ENCODE measurements around the gene PYCARD.
A peak's percentile ranks its signal among the peaks of the same experiment; 100 is the strongest.

Gene PYCARD

DNA sequence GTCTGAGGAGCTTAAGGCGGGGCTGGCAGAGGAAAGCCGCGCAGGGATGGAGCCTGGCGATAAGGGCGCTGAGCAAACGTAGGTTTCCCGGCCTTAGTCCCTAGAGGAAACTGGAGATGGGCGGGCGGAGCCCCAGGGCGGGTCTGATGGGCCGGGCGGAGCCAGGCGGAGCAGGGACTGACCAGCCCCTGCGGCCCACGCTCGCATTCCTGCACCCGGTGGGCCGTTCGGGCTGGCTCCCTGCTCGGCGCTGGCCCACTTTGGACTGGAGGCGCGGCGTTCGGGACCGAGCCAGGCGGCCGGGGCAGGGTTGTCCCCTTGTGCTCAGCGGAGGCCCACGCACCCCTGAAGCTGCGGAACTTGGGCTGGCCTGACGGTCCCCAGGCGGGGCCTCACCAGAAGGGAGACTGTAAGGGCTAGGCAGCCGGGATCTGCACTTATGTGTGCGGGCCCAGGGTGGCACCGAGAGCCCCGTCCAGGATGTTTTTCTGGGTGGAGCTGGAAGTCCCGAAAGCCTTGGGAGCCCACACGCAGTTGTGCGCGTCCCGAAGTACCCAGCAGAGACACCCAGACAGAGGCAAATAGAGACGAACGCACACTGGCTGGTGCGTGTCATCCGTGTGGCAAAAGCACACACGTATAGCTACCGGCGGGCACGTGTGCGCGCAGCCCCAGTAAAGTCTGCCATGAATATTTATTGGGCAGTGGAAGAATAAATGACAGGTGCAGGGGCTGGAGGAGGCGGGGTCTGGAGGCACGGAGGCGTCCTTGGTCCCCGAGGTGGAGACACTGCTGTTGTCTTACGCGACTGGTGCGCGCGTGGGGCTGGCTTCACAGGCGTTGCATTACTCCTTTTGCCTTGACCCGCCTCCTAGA is 13.0 kb upstream of the PYCARD start:
- no peak overlapping the region for H3K27ac ChIP-seq (ENCODE audit: poor library complexity, severe bottlenecking)
- no peak for DNase-seq (ENCODE audit: low spot score)
- no peak for TF ChIP-seq CTCF (IDR thresholded peaks at IDR 0.05; ENCODE audit: poor library complexity, severe bottlenecking)
- H3K27me3 ChIP-seq (ENCODE audit: insufficient read depth, poor library complexity, severe bottlenecking) = peaks cover 30% of the 10 kb centered on the region
- no peaks in the 10 kb centered on the region for H3K4me1 ChIP-seq (ENCODE audit: insufficient read depth, poor library complexity, severe bottlenecking)
- no peaks in the 10 kb centered on the region for H3K9me3 ChIP-seq (ENCODE audit: severe bottlenecking)
- H3K36me3 ChIP-seq (ENCODE audit: low read depth) = no peaks in the 10 kb centered on the region
- peak overlapping the region; percentile 28 for H3K4me3 ChIP-seq (ENCODE audit: severe bottlenecking)
- ATAC-seq (ENCODE audit: low read depth) = peak; percentile 93

GRCh38 chr16:31214708-31215286 is 12.2 kb upstream of the PYCARD start:
- ATAC-seq (ENCODE audit: low read depth) (0 out of 3 replicates have a peak, but pooled peaks have one; percentile 3), DNase-seq (ENCODE audit: low spot score) (no peak)
- no peaks in the 10 kb centered on the region for H3K4me1 ChIP-seq (ENCODE audit: insufficient read depth, poor library complexity, severe bottlenecking)
- H3K36me3 ChIP-seq (ENCODE audit: low read depth) = no peaks in the 10 kb centered on the region
- no peak for TF ChIP-seq CTCF (IDR thresholded peaks at IDR 0.05; ENCODE audit: poor library complexity, severe bottlenecking)
- H3K9me3 ChIP-seq (ENCODE audit: severe bottlenecking) = no peaks in the 10 kb centered on the region
- H3K27ac ChIP-seq (ENCODE audit: poor library complexity, severe bottlenecking) = no peak overlapping the region
- H3K27me3 ChIP-seq (ENCODE audit: insufficient read depth, poor library complexity, severe bottlenecking) = peaks cover 30% of the 10 kb centered on the region
- peak overlapping the region; percentile 28 for H3K4me3 ChIP-seq (ENCODE audit: severe bottlenecking)

DNA sequence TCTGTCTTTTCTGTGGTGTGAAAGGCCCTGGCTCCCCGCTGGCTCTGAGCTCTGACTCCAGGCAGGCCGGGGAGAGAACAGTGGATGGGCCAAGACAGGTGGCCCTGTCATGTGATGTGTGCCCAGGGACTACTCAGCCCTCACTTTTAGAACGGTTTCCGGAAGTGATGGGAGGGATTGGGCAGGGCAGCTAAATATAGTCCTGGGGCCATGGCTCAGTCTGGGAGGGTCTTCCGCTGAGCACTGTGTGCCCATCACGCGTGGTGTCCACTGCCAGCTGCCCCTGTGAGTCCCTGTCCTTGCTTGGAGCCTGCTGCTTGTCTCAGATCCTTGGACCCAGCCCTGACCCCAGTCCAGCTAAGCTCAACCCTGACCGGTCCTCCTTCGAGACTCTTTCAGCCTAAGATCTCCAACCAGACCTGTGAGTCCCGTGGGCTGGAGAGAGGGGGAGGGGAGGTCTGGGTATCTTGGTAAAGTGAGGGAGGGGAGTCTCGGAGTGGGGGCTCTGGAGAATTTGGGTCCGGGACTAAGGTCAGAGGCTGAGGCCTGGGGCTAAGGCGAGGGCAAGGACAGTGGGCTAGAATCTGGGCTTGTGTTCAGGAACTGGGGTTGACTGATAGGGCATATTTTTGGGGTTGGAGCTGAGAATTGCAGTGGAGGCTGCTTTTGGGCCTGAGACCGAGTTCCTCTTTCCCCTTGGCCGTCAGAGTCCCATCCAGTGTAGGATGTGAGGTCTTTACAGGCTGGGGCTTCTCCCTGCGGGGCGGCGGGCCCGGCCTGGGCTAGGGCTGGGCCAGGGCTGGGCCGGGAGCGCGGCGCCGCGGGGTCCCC is 11.5 kb upstream of the PYCARD start, which contains the start of gene TRIM72:
Gene TRIM72 (plus strand): TSS at position 243 of the 831 bp plus-strand sequence. CDS start 620 bp downstream, outside the sequence.
- Histone ChIP-seq H3K4me1 (ENCODE audit: insufficient read depth, poor library complexity, severe bottlenecking) (no peaks in the 10 kb centered on the region), H3K27ac (ENCODE audit: poor library complexity, severe bottlenecking) (no peak within 1 kb of the TSS), H3K9me3 (ENCODE audit: severe bottlenecking) (no peaks in the 10 kb centered on the region), H3K4me3 (ENCODE audit: severe bottlenecking) (no peak within 1 kb of the TSS), H3K36me3 (ENCODE audit: low read depth) (no peaks in the 10 kb centered on the region), H3K27me3 (ENCODE audit: insufficient read depth, poor library complexity, severe bottlenecking) (peaks cover 30% of the 10 kb centered on the region)
- no peak for TF ChIP-seq CTCF (IDR thresholded peaks at IDR 0.05; ENCODE audit: poor library complexity, severe bottlenecking)
- ATAC-seq (ENCODE audit: low read depth) (no peak), DNase-seq (ENCODE audit: low spot score) (no peak)

DNA sequence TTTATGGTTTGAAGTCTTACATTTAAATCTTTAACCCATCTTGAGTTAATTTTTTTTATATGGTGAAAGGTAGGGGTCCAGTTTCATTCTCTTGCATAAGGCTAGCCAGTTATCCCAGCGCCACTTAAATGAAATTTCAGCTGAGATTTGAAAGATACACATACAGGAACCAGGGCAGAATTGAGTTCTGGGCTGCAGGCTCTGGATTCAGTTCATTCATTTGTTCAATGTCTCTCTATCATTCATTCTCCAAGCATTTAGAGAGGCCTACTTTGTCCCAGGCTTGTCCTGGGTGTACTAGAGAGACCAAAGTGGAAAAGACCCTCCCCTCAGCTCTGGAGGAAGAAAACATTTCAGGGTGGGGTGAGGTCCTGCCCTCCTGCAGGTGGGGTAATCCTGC is 10.8 kb upstream of the PYCARD start:
- Histone ChIP-seq H3K4me1 (ENCODE audit: insufficient read depth, poor library complexity, severe bottlenecking) (no peaks in the 10 kb centered on the region), H3K9me3 (ENCODE audit: severe bottlenecking) (no peaks in the 10 kb centered on the region), H3K27ac (ENCODE audit: poor library complexity, severe bottlenecking) (no peak overlapping the region), H3K27me3 (ENCODE audit: insufficient read depth, poor library complexity, severe bottlenecking) (peaks cover 30% of the 10 kb centered on the region), H3K36me3 (ENCODE audit: low read depth) (no peaks in the 10 kb centered on the region), H3K4me3 (ENCODE audit: severe bottlenecking) (no peak overlapping the region)
- no peak for DNase-seq (ENCODE audit: low spot score)
- no peak for TF ChIP-seq CTCF (IDR thresholded peaks at IDR 0.05; ENCODE audit: poor library complexity, severe bottlenecking)
- ATAC-seq (ENCODE audit: low read depth) = no peak

All from RWPE2 (cell line).